ENCODE results near the gene BTG1. TPM values are rescaled to one million over a fixed set of nuclear protein-coding genes. Genes with fewer than 3 reads are reported as not detected.

The BTG1 gene
- total RNA-seq, 2 donors from 2014 or later: 48.5 to 53.7 TPM

GRCh38 chr12:92145481-92145730, 240 bp downstream of the BTG1 start:
- no peaks in the 10 kb centered on the region for H3K27me3 ChIP-seq
- H3K36me3 ChIP-seq (replicated peaks in 1 of 2; ENCODE audit: insufficient read depth in 1 of 2, low read depth in 2 of 2): peaks cover 0 to 2% of the 10 kb centered on the region in 2 donors
- WGBS, 2 donors: 0 to 1% methylated on average over 6 to 26 of the region's 28 CpGs
- intact Hi-C loops (cut with DNase I): no loop called here
- peak overlapping the region; percentile 97 to 100 (median 100) for H3K27ac ChIP-seq
- ATAC-seq (peak; percentile 1), DNase-seq (no peak)
- H3K9me3 ChIP-seq: no peaks in the 10 kb centered on the region
- no peaks in the 10 kb centered on the region for H3K4me1 ChIP-seq
- TF ChIP-seq POLR2A (IDR thresholded peaks at IDR 0.05): no peak
- no peak for TF ChIP-seq CTCF (IDR thresholded peaks at IDR 0.05)
- peak overlapping the region; percentile 70 to 75 for H3K4me3 ChIP-seq

- Histone ChIP-seq H3K27ac (peak overlapping the region; percentile 97 to 100 (median 100)), H3K9me3 (no peaks in the 10 kb centered on the region), H3K27me3 (no peaks in the 10 kb centered on the region), H3K4me1 (no peaks in the 10 kb centered on the region), H3K36me3 (replicated peaks in 1 of 2; ENCODE audit: insufficient read depth in 1 of 2, low read depth in 2 of 2) (peaks cover 0 to 2% of the 10 kb centered on the region in 2 donors), H3K4me3 (peak overlapping the region; percentile 70 to 75)
- intact Hi-C loops (cut with DNase I): no loop called here
- 0 to 2% methylated on average over 28 to 69 of the region's 69 CpGs for WGBS, 2 donors
- ATAC-seq: peak; percentile 16
- TF ChIP-seq POLR2A (IDR thresholded peaks at IDR 0.05): peak; percentile 11 to 56 (median 51)
- peak in 1 of 7 experiments; percentile 2 for TF ChIP-seq CTCF (IDR thresholded peaks at IDR 0.05)
- DNase-seq: peak; percentile 53 to 65 (median 62)
Measured at GRCh38 chr12:92144631-92145480, 790 bp downstream of the BTG1 start.

GRCh38 chr12:92143686-92144630, 1.7 kb downstream of the BTG1 start:
- 0 to 1% methylated on average over 15 of the region's 15 CpGs for WGBS, 2 donors

GRCh38 chr12:92143258-92143657, 2.4 kb downstream of the BTG1 start:
- Histone ChIP-seq H3K9me3 (no peaks in the 10 kb centered on the region), H3K4me1 (peaks cover 11% of the 10 kb centered on the region), H3K27ac (peak overlapping the region in 3 of 4 donors; percentile 99 to 100 (median 100)), H3K27me3 (no peaks in the 10 kb centered on the region), H3K36me3 (replicated peaks in 1 of 2; ENCODE audit: insufficient read depth in 1 of 2, low read depth in 2 of 2) (peaks cover 0 to 2% of the 10 kb centered on the region in 2 donors), H3K4me3 (peak overlapping the region; percentile 14 to 70)
- WGBS, 2 donors: 0 to 3% methylated on average over 1 of the region's 1 CpG
- DNase-seq: no peak
- intact Hi-C loops (cut with DNase I): no loop called here
- no peak for TF ChIP-seq CTCF (IDR thresholded peaks at IDR 0.05)
- TF ChIP-seq POLR2A (IDR thresholded peaks at IDR 0.05): no peak
- ATAC-seq: no peak

More at GRCh38 chr12:92143686-92144630, 1.7 kb downstream of the BTG1 start:
- intact Hi-C loops (cut with DNase I): no loop called here
- Histone ChIP-seq H3K27ac (peak overlapping the region; percentile 97 to 100 (median 100)), H3K9me3 (no peaks in the 10 kb centered on the region), H3K4me1 (peaks cover 4% of the 10 kb centered on the region), H3K4me3 (peak overlapping the region; percentile 70 to 75), H3K27me3 (no peaks in the 10 kb centered on the region), H3K36me3 (replicated peaks in 1 of 2; ENCODE audit: insufficient read depth in 1 of 2, low read depth in 2 of 2) (peaks cover 0 to 2% of the 10 kb centered on the region in 2 donors)
- ATAC-seq: peak; percentile 20
- TF ChIP-seq POLR2A (IDR thresholded peaks at IDR 0.05) (peak in 2 of 3 donors; percentile 53 to 70), CTCF (IDR thresholded peaks at IDR 0.05) (peak; percentile 26 to 86 (median 75))
- DNase-seq: peak; percentile 73 to 88 (median 76)

All from body of pancreas (tissue), 4 donors.